ENCODE data around the gene PCBP3.
"Not testable (repeated sequence)": the region's sequence is repeated elsewhere in the genome, so short reads cannot be mapped to it uniquely, and the experiment has no call there.

The PCBP3 gene

GRCh38 chr21:45713613-45714012, 70.1 kb downstream of the PCBP3 start:
- in situ Hi-C loops (cut with HindIII; ENCODE audit: low sequenced_read_pairs): no loop called here
- no peak overlapping the region for H3K4me3 ChIP-seq (ENCODE audit: low read depth, low read length)
- TF ChIP-seq CTCF (IDR thresholded peaks at IDR 0.05; ENCODE audit: low read depth, low read length, missing control alignments): no peak
- DNase-seq (ENCODE audit: low read depth): no peak

GRCh38 chr21:45715441-45715840, 71.9 kb downstream of the PCBP3 start:
- TF ChIP-seq CTCF (IDR thresholded peaks at IDR 0.05; ENCODE audit: low read depth, low read length, missing control alignments): no peak
- in situ Hi-C loops (cut with HindIII; ENCODE audit: low sequenced_read_pairs): loop anchor here (5.0 kb wide), 1 partner anchor 48 kb away; no protein-coding TSS in a partner anchor
- no peak for DNase-seq (ENCODE audit: low read depth)
- no peak overlapping the region for H3K4me3 ChIP-seq (ENCODE audit: low read depth, low read length)

- no peak overlapping the region for H3K4me3 ChIP-seq (ENCODE audit: low read depth, low read length)
- DNase-seq (ENCODE audit: low read depth): no peak
- in situ Hi-C loops (cut with HindIII; ENCODE audit: low sequenced_read_pairs): loop anchor here (5.0 kb wide), 1 partner anchor 51 kb away; no protein-coding TSS in a partner anchor
- TF ChIP-seq CTCF (IDR thresholded peaks at IDR 0.05; ENCODE audit: low read depth, low read length, missing control alignments): no peak
Measured at GRCh38 chr21:45718413-45718812, 74.9 kb downstream of the PCBP3 start.

- in situ Hi-C loops (cut with HindIII; ENCODE audit: low sequenced_read_pairs): loop anchor here (5.0 kb wide), 1 partner anchor 52 kb away; no protein-coding TSS in a partner anchor
- H3K4me3 ChIP-seq (ENCODE audit: low read depth, low read length): no peak overlapping the region
- no peak for TF ChIP-seq CTCF (IDR thresholded peaks at IDR 0.05; ENCODE audit: low read depth, low read length, missing control alignments)
- DNase-seq (ENCODE audit: low read depth): no peak
Measured at GRCh38 chr21:45719177-45719802, 75.8 kb downstream of the PCBP3 start.

GRCh38 chr21:45720204-45720603, 76.7 kb downstream of the PCBP3 start:
- DNase-seq (ENCODE audit: low read depth); H3K4me3 ChIP-seq (ENCODE audit: low read depth, low read length); in situ Hi-C loops (cut with HindIII; ENCODE audit: low sequenced_read_pairs): not testable (repeated sequence)

- in situ Hi-C loops (cut with HindIII; ENCODE audit: low sequenced_read_pairs): no loop called here
- H3K4me3 ChIP-seq (ENCODE audit: low read depth, low read length): no peak overlapping the region
- no peak for TF ChIP-seq CTCF (IDR thresholded peaks at IDR 0.05; ENCODE audit: low read depth, low read length, missing control alignments)
- no peak for DNase-seq (ENCODE audit: low read depth)
Measured at GRCh38 chr21:45721671-45722070, 78.1 kb downstream of the PCBP3 start.

GRCh38 chr21:45723049-45723958, 79.8 kb downstream of the PCBP3 start:
- in situ Hi-C loops (cut with HindIII; ENCODE audit: low sequenced_read_pairs): no loop called here
- H3K4me3 ChIP-seq (ENCODE audit: low read depth, low read length): no peak overlapping the region
- DNase-seq (ENCODE audit: low read depth): no peak
- TF ChIP-seq CTCF (IDR thresholded peaks at IDR 0.05; ENCODE audit: low read depth, low read length, missing control alignments): no peak

Data from astrocyte of the cerebellum (primary cell).